GM18868 (cell line): ENCODE results near the gene FREY1.

Experiments
- ATAC-seq: cut with Tn5 transposase; IDR thresholded peaks from one replicate; pipeline ENCODE4 v1.9.1; 2021; ENCODE audit warnings: mild to moderate bottlenecking, moderate library complexity; ENCODE audit not compliant: unreplicated experiment

FREY1 gene

GRCh38 chr11:45906965-45907611 is at the start of gene FREY1:
TSS of gene FREY1 (minus strand) at chr11:45907271. CDS start at chr11:45907245, 26 bp downstream.
- ATAC-seq, result no peak

GRCh38 chr11:45949992-45950407 is 42.9 kb upstream of the FREY1 start:
- ATAC-seq, result no peak

GRCh38 chr11:45948356-45948755 is 41.3 kb upstream of the FREY1 start:
- no peak for ATAC-seq

GRCh38 chr11:45947885-45948284 is 40.8 kb upstream of the FREY1 start:
- ATAC-seq, result no peak

GRCh38 chr11:45945397-45945999 is 38.4 kb upstream of the FREY1 start:
- no peak for ATAC-seq

- ATAC-seq, result no peak
Measured at GRCh38 chr11:45942381-45942780, 35.3 kb upstream of the FREY1 start.

- ATAC-seq, result peak; percentile 61
Measured at GRCh38 chr11:45941285-45941684, 34.2 kb upstream of the FREY1 start.

- no peak for ATAC-seq
Measured at GRCh38 chr11:45939836-45940235, 32.8 kb upstream of the FREY1 start.

- no peak for ATAC-seq
Measured at GRCh38 chr11:45937916-45938315, 30.8 kb upstream of the FREY1 start.

- ATAC-seq, result no peak
Measured at GRCh38 chr11:45936511-45937054, 29.5 kb upstream of the FREY1 start.

- no peak for ATAC-seq
Measured at GRCh38 chr11:45935349-45936064, 28.4 kb upstream of the FREY1 start.

GRCh38 chr11:45934580-45935318 is 27.7 kb upstream of the FREY1 start:
- no peak for ATAC-seq

GRCh38 chr11:45933846-45934579 is 26.9 kb upstream of the FREY1 start:
- no peak for ATAC-seq

- ATAC-seq, result peak; percentile 34
Measured at GRCh38 chr11:45933131-45933831, 26.2 kb upstream of the FREY1 start.

- ATAC-seq, result no peak
Measured at GRCh38 chr11:45932217-45932616, 25.1 kb upstream of the FREY1 start.

- ATAC-seq, result no peak
Measured at GRCh38 chr11:45931739-45932138, 24.7 kb upstream of the FREY1 start.

GRCh38 chr11:45930951-45931570 is 24.0 kb upstream of the FREY1 start:
- no peak for ATAC-seq

- peak; percentile 84 for ATAC-seq
Measured at GRCh38 chr11:45930031-45930794, 23.1 kb upstream of the FREY1 start.
